HG03097 (cell line): ENCODE measurements around the gene MOB3A.
"Not testable (repeated sequence)": the region's sequence is repeated elsewhere in the genome, so short reads cannot be mapped to it uniquely, and the experiment has no call there.

Experiments
- ATAC-seq: cut with Tn5 transposase; IDR thresholded peaks from one replicate; pipeline ENCODE4 v1.9.1; 2021; ENCODE audit not compliant: unreplicated experiment, low FRiP score

Gene MOB3A

GRCh38 chr19:2109046-2109864, 13.1 kb upstream of the MOB3A start:
- no peak for ATAC-seq

- ATAC-seq: no peak
These were observed 12.3 kb upstream of the MOB3A start for GRCh38 chr19:2108251-2109016.

GRCh38 chr19:2103045-2103707, 7.0 kb upstream of the MOB3A start:
- ATAC-seq: no peak

GRCh38 chr19:2101417-2102335, 5.5 kb upstream of the MOB3A start:
- ATAC-seq: no peak

GRCh38 chr19:2100719-2101061, 4.6 kb upstream of the MOB3A start:
- no peak for ATAC-seq

GRCh38 chr19:2099937-2100718, 4.0 kb upstream of the MOB3A start:
- no peak for ATAC-seq

- no peak for ATAC-seq
These were observed 3.0 kb upstream of the MOB3A start for GRCh38 chr19:2099054-2099501.

GRCh38 chr19:2097886-2098327, 1.8 kb upstream of the MOB3A start:
- ATAC-seq: no peak

- no peak for ATAC-seq
These were observed 1.2 kb upstream of the MOB3A start for GRCh38 chr19:2097203-2097885.

- peak; percentile 62 for ATAC-seq
These were observed 515 bp upstream of the MOB3A start, which contains the start of gene IZUMO4 for GRCh38 chr19:2096480-2097202. IZUMO4 (plus strand) TSS chr19:2096915; CDS start chr19:2096946, 31 bp downstream.

- ATAC-seq: not testable (repeated sequence)
These were observed 4.1 kb downstream of the MOB3A start for GRCh38 chr19:2091926-2092525.

GRCh38 chr19:2089727-2090053, 6.4 kb downstream of the MOB3A start:
- ATAC-seq: no peak

- no peak for ATAC-seq
These were observed 7.0 kb downstream of the MOB3A start for GRCh38 chr19:2089001-2089711.

- ATAC-seq: no peak
These were observed 8.5 kb downstream of the MOB3A start for GRCh38 chr19:2087621-2088100.

- peak; percentile 20 for ATAC-seq
These were observed 9.2 kb downstream of the MOB3A start for GRCh38 chr19:2086695-2087620.
